NCI-H510A (cell line): ENCODE data around the gene SLX1A.
"Not testable (repeated sequence)": the region's sequence is repeated elsewhere in the genome, so short reads cannot be mapped to it uniquely, and the experiment has no call there.

Source experiments
- DNase-seq: peaks from one replicate; lab custom pipeline; 2025; lab: John Stamatoyannopoulos, UW

The SLX1A gene

DNA sequence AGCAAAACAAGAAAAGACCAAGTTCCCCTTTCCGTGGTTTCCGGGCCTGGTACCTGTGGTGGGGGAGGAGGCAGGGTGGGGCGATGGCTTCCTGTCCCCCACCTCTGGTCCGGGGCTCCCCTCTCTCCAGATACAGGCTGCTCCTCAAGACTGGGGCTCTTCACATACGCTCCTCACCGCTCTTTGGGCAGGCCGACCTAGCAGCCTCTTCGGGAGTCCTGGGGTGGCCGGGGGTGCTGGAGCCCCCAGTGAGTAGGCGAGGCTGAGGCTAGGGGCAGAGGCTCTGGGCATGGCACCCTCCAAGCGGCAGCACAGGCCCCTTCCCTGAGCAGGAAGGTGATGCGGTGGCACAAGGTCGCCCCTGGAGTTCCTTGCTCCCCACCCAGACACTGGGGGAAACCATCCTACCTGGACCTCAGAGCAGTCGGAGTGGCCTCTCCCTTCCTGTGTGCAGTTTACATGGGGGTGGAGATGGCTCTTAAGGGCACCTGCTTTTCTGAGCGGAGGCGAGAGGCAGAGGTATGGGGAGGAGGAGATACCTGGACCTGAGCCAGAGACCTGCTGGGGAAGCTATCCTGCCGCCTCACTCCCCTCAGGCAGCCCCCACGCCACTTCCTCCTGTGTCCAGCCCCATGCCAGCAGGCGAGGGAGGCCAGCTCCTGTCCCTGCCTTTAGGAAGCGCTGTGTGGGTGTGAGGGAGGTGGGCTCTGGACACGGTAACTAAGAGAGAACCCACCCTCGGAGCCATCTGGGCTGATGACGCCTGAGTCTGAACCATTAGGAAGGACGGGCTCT lies 9.4 kb upstream of the SLX1A start:
- DNase-seq, result peak; percentile 93

DNA sequence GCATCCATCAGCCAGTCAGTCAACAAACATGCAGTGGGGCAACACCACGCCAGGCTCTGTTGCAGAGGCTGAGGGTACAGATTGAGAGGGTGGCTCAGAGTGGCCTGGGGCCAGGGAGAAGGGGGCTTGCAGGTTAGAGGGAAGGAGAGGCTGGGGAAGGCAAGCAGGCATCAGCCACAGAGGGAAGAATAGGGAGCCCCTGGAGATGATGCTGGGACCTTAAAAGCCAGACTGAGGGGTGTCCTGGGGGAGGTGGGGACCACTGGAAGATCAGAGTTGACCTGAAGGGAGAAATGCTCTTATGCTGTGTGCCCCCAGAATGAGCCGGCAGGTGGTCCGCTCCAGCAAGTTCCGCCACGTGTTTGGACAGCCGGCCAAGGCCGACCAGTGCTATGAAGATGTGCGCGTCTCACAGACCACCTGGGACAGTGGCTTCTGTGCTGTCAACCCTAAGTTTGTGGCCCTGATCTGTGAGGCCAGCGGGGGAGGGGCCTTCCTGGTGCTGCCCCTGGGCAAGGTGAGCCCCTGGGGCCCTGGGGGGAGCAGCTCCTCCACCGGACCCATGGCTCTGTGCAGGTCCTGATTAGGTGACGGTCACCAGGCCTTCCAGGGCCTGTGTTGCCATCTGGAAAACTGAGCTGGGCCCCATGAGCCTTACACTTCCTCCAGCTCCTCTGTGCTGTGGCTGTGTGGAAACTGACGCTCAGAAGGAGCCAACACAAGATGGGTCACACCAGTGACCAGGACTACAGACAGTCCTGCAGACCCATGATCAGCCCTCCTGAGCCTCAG lies 8.6 kb upstream of the SLX1A start:
- no peak for DNase-seq

DNA sequence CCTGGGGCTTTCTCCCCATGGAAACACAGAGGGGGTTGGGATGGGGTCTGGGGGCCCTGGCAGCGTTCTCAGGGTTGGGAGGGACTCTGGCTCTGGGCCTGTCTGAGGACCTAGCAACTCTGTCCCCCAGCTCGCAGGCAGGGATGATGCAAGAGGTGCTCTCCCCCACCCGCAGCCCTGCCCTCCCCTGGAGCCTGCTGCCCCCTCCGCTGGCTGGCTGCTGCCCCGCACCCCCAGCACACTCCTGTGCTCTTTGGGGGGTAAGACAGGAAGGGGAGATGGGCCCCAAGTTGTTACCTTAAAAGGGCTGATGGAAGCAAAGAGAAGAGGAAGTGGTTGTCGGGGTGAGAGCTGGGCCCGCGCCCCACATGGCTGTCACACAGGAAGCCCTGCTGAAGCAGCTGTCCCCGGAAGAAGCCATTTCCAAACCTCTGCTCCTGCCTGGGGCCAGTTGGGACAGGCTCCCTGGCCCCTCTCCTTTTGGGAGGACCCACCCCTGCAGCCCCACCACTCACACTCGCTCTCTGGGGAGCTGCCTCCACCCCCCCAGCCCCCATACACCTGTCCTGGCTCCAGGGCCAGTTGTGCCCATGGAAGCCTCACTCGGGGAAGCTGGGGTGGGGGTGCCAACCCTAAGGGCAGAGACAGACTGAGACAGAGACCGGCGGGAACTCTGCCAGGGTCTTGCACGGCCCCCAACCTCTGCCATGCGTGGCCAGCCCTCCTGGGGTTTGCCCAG lies 7.8 kb upstream of the SLX1A start:
- DNase-seq, result no peak

DNA sequence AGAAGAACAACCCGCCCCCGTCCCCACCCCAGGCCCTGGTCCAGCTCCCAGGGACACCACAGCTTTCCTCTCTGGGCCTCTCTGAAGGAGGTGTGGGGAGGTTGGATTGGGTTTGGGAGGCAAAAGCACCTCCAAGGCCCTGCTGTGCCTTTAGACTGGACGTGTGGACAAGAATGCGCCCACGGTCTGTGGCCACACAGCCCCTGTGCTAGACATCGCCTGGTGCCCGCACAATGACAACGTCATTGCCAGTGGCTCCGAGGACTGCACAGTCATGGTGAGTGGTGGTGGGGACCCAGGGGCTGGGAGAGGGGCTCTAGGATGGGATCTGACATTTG lies 7.3 kb upstream of the SLX1A start:
- no peak for DNase-seq

GRCh38 chr16:30186782-30187555 lies 6.7 kb upstream of the SLX1A start:
- no peak for DNase-seq

GRCh38 chr16:30187556-30187865 lies 6.2 kb upstream of the SLX1A start:
- no peak for DNase-seq

- DNase-seq, result no peak
These were observed 5.6 kb upstream of the SLX1A start for GRCh38 chr16:30187971-30188561.

- DNase-seq, result not testable (repeated sequence)
These were observed 2.5 kb upstream of the SLX1A start for GRCh38 chr16:30191158-30191557.

GRCh38 chr16:30193098-30193497 lies 577 bp upstream of the SLX1A start:
- DNase-seq, result not testable (repeated sequence)

DNA sequence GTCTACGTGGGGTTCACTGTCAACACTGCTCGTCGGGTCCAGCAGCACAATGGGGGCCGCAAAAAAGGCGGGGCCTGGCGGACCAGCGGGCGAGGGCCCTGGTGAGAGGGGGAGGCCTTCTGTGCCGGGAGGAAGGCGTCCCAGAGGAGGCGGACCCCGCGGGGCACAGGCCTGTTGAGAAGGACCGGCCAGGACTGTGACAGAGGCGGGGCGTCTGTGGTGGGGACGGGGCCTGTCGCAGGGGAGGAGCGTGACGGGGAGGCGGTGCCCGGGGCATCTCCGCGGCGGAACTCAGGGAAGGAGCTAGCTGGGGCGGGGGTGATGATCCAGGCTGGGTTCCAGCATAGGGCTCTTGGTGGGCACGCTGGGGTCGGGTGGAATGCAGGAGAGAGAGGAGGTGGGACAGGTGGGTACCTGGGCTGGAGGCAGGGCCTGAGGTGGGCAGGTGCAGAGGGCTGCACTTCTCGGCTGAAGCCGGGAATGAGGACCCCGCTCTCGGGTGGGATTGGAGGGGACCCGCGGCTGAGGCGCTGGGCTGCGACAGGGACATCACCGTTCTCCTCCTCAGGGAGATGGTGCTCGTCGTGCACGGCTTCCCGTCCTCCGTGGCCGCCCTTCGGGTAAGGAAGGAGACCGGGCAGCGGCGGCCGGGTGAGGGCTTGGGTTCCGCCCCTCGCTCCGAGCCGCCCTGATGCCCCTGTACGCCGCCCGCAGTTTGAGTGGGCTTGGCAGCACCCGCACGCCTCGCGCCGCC lies 674 bp downstream of the SLX1A start:
- DNase-seq, result not testable (repeated sequence)

DNA sequence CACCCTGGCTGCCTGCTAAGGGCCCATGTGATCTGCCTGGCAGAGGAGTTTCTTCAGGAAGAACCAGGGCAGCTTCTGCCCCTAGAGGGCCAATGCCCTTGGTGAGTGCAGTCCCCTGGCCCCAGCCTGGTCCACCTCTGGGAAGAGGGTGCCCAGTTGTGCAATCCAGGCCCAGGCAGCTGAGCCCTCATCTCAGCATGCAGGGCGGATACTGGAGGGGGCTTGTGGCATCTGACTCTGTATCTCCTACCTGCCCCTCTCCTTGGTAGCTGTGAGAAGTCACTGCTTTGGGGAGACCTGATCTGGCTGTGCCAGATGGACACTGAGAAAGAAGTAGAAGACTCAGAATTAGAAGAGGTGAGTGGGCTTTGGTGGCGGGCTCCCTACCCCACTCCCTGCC lies 3.3 kb downstream of the SLX1A start:
- DNase-seq, result not testable (repeated sequence)

DNA sequence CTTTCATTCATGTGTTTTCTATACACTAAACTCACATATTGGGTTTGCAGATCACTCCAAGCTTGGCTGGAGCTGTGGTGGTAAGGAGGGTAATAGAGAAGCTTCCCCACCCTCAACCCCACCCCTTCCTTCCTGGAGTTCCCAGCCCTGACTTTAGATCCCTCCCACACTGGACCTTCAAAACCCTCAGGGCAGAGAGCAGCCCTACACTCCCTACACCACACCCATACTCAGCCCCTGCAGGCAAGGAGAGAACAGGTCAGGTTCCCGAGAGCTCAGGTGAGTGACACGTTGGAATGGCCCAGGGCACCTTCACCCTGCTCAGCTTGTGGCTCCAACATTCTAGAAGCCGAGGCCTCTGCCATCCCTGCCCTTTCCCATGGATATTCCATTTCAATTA lies 5.4 kb downstream of the SLX1A start, which contains the start of gene SULT1A3:
Gene SULT1A3, plus strand, starts transcription at position 207 of the 400 bp plus-strand sequence. CDS start 1,474 bp downstream, outside the sequence.
- DNase-seq, result not testable (repeated sequence)

GRCh38 chr16:30199608-30200343 lies 6.1 kb downstream of the SLX1A start:
- DNase-seq, result not testable (repeated sequence)

GRCh38 chr16:30205541-30206236 lies 12.0 kb downstream of the SLX1A start:
- DNase-seq, result not testable (repeated sequence)

DNA sequence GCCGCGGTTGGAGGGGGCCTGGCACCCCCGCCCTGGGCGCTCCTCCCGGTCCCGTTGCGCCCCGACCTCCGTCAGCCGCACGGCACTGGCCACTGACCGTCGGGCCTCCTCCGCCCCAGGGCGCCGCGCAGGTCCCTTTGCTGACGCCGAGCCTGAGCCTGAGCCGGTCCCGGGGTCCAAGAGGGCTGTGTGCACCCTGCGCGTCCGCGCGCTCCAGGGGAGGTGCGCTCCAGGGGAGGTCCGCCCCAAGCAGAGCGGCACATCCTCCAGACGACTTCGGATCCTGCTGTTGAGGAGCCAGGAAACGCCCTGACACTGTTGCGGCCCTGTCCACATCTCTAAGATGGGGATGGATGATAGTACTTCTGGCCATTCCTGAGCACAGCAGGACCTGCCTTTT lies 12.6 kb downstream of the SLX1A start:
- not testable (repeated sequence) for DNase-seq

GRCh38 chr16:30207063-30207704 lies 13.5 kb downstream of the SLX1A start:
- DNase-seq, result not testable (repeated sequence)

GRCh38 chr16:30209032-30209431 lies 15.4 kb downstream of the SLX1A start:
- not testable (repeated sequence) for DNase-seq

DNA sequence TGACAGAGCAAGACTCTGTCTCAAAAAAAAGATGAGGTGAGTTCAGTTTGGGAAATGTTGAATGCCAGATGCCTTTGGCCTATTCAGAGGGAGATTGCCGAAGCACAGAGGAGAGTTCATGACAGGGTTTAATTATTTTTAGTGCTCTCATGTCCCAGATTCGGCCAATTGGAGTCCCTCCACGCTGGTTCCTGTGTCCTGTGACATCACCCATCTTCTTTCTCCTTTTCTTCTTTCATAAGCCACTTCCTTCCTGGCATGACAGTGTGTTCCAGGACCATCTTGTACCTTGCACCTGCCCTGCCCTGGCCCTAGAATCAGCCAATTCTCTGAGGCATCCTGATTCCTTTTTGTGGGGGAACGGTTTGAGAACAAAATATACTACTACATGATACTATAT lies 17.7 kb downstream of the SLX1A start:
- not testable (repeated sequence) for DNase-seq

- not testable (repeated sequence) for DNase-seq
These were observed 23.4 kb downstream of the SLX1A start for GRCh38 chr16:30217082-30217481.
